MV-4-11 (cell line): ENCODE data around the gene BPIFA3.

Experiments
- DNase-seq: peaks from one replicate; lab custom pipeline; 2025; lab: John Stamatoyannopoulos, UW

BPIFA3 gene

DNA sequence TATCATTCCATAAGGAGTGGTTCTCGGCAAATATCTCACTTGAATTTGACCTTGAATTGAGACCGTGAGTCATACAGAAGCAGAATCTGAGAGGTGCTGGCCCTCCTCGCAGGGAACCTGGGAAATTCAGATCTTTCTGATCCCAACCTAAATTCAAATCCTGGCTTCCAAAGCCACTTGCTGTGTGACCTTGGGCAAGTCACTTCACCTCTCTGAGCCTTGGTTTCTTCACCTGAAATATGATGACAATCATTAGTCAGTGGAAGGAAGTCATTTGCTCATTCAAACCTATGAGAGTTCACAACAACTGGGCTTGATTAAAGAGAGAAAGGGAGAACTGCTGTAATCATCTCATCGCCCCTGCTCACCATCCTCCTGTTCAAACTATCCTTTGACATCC, 7.2 kb downstream of the BPIFA3 start:
- no peak for DNase-seq

DNA sequence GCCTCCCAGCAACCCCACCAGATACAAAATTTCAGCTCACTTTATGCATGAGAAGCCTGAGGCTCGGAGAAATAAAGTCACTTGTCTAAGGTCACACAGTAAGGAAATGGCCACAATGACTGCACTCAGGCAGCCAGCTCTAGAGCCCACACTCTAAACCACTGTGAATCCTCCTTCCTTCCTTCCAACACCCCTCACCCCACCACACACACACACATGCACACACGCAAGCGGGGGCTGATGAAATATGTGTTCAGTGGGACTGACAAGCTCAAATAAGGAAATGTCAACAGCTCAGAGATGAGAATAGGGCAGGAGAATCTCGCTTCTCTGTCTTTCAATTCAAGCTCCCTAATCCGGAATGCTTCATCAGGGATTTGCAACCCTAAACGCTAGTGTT, 12.7 kb downstream of the BPIFA3 start:
- peak; percentile 94 for DNase-seq

DNA sequence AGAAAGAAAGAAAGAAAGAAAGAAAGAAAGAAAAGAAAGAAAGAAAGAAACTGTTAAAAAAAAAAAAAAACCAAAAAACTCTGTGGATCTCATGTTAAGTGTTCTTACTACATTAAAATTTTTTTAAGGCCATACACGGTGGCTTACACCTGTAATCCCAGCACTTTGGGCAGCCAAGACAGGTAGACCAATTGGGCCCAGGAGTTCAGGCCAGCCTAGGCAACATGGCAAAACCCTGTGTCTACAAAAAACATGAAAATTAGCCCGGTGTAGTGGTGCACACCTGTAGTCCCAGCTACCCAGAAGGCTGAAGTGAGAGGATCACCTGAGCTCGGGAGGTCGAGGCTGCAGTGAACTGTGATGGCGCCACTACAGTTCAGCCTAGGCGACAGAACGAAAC, 14.1 kb downstream of the BPIFA3 start:
- DNase-seq = no peak

DNA sequence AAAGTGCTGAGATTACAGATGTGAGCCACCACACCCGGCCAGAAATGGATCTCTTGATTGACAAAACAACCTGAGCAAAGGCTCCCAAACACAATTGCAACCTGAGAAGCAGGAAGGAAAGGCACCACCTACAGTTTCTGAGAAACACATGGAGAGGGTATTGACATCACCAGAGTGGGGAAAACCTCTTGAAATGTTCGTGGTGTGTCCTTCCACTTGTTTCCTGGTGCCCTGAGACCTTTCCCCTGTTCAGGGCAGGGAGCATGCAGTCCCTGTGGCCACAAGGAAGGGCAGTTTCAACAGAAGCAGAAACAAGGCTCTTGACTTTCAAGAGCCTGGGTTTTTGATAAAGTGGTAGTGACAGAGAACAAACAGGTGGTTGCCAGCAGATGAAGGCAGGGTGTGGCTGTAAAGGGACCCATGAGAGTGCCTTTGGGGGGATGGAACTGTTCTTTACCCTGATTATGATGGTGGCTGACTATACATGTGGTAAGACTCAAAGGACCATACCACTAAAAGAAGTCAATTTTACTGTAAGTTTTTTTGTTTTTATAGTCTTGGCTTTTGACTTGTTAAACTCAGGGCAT, 15.4 kb downstream of the BPIFA3 start:
- DNase-seq = no peak

DNA sequence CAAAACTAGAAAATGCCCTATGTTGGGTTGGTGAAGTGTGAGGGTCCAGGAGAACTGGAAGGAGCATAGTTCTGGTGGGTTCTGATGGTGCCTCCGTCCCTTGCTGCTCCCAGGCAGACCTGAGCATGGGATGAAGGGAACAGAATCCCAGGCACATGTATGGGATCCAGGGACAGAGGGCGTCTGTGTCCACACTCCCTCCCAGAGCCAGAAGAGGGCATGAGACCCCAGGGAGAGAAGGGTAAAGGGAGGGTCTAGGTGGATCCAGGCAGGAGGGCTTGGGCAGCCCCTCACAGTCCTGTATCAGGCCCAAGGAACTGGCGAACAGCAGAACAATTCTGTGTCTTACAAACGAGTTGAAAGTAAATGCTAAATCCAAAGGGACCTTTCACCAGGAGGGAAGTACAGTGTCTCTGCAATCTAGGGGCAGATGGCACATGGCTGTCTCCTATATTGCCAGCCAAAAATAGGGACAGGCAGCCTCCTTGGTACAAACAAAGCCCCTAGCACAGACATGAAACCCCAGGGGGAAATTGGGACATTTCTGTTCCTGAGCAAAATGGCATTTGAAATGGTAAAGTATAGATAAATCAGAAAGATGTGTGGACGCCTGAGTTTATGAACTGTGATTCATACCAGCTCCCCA, 16.1 kb downstream of the BPIFA3 start:
- DNase-seq = no peak

DNA sequence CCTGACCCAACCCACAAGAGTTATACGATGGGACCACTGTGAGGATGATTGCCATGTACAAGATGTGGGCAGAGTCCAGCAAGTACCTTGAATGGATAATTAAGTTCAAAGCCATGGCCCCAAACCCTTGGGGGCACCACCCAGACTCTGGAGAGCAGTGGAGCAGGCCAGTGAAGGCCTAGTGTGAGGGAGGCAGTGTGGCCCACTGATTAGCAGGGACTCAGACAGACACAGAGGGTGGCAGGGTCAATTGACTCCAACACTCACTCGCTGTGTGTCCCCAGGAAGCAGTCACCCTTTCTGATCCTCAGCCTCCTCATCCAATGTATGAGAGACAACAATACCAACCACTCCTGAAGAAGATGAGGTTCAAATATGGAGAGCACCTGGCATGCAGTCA, 16.9 kb downstream of the BPIFA3 start:
- DNase-seq = no peak

DNA sequence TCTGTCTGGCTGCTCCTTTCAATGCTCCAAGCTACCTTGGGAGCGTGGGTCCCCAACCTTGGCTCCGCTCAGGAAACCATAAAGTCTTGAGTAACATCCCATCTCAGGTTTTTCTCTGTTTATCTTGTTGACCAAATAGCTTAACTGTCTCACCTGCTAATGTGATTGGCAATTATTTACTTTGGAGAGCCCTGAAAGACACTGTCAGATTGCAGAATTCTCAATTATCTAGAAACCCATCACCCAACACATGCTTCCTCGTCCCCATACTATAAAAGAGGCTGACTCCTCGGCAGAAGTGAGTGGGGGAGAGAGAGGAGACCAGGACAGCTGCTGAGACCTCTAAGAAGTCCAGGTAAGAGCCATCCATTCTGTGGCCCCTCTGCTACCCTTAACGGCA, 18.5 kb downstream of the BPIFA3 start, which contains the start of gene BPIFA1:
Gene BPIFA1 (plus strand): TSS at position 301 of the 400 bp plus-strand sequence. CDS start 1,716 bp downstream, outside the sequence.
- DNase-seq = no peak

DNA sequence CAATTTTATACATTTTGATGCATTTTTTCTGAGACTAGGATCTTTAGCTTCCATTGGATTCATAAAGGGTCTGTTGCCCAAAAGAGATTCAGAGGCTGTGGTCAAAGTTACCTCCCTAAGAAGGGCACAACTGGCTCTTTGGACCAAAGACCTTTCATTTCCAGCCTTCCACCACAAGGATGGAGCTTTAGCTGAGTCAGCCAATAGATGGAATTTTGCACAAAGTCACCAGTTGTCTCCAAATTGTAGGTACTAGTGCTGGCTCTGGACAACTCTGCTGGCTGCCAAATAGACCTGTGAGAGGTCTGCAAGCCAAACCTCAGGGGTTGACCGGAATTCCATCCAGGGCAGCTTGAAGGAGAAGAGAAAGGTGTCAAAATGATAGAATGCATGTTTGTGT, 19.2 kb downstream of the BPIFA3 start:
- DNase-seq = no peak

DNA sequence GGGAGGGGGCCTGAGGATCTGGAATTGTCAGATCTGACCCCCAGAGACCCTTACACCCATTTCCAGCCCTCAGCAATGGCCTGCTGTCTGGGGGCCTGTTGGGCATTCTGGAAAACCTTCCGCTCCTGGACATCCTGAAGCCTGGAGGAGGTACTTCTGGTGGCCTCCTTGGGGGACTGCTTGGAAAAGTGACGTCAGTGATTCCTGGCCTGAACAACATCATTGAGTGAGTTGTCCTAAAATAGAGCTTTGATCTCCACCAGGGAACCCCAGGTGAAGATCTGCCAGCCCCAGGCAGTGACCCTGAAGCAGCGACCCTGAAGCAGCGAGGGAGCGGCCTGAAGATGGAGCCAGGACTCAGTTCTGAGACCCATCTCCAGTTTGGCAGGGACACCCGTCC, 20.8 kb downstream of the BPIFA3 start:
- no peak for DNase-seq

DNA sequence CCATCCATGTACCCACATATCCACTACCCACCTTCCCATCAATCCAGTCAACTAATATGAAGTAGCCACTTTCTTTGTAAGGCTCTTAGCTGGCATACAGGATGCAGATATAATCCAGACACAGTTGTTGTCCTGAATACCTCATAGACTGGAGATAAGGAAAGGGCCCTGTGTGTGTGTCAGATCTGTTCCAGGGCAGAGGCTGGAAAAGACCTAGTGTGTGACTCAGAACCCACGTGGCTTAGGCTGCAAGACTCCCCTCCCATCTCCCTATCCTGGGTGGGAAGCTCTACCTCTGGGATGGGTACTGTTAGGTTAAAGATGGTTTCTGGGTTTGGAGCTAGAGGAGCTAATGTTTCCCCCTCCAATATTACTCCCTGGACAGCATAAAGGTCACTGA, 22.3 kb downstream of the BPIFA3 start:
- no peak for DNase-seq

DNA sequence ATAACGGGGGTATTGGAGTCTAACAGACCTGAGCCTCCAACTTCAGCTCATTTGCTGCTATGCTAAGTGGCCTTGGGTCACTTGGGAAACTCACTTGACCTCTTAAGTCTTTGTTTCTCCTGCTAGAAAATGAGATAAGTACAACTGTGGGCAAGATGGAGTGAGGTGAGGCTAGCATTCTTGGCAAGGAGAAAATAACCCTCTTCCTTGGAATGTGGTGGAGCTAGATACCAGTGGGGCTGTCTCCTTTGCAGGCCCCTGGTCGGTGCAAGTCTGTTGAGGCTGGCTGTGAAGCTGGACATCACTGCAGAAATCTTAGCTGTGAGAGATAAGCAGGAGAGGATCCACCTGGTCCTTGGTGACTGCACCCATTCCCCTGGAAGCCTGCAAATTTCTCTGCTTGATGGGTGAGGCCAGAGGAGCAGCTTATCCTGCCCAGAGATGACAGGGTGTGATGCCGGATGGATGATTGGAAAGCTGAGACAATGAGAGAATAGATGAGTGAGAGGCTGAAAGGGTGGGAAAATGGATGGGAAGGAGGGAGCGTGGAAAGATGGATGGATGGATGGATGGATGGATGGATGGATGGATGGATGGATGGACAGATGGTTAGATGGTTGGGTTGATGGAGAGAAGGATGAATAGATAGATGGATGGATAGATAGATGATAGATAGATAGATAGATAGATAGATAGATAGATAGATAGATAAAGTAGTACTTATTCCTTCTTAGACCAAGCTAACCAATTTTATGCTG, 23.0 kb downstream of the BPIFA3 start:
- no peak for DNase-seq

DNA sequence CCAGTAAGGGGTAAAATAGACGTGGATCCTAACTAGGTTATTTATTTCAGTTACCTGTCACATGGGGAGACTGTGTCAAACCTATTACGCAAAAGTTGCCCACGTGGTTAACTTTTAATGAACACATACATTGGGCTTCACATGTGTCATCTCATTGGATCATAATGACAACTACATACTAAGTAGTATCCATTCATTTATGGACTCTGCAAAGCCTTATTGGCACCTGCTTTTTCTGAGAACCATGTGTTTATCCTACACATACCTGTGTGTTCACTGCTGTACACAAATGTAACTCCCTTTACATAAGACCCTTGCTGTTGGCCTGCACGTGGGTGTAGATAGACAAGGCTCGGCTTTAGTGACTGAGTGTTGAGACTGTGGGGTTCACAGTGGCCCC, 23.8 kb downstream of the BPIFA3 start:
- DNase-seq = no peak

DNA sequence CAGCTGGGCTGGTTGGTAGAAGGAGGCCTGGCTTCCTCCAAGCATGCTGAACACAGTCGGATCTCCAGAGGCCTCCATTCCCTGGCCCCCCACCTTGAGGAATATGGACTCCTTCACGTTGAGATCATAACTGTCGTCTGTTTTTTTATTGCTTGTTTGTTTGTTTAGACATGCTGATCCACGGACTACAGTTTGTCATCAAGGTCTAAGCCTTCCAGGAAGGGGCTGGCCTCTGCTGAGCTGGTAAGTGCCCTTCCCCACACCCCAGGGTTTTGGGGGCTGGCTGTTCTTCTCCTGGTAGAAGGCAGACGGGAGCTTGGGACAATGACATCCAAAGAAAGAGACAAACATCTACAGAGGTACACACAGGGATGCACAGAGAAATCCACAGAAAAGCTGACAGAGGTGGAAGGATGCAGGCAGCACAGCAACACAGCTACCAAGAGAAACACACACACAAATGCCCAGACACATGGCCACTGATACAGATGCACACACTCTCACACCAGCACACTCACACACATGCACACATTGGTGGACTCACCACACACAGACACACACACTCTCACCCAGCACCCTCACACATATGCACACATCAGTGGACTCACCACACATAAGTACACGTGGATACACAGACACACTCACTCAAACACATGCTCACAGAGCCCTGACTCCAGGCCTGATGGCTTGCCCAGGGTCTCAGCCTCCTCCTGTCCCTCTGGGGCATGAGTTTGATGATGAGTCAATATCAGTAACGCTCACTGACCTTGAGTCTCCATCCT, 25.4 kb downstream of the BPIFA3 start:
- no peak for DNase-seq

DNA sequence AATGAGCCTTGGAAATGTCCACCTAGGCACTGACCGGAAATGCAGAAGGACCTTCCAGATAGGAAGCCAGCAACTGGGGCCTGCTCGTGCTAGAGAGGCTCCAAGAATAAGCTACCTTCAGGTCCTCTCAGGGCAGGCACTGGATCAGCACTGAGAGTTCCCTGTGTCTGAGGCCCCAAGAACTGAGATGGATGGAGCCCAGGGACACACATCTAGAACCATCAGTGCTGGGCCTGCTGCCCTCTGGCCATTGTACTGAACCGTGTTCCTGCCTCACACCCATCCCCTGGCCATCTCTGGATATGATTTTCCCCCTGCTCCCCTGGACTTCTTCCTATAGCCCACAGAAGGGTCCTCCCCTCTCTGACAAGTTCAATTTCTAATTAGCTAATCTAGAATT, 28.9 kb downstream of the BPIFA3 start:
- DNase-seq = no peak

DNA sequence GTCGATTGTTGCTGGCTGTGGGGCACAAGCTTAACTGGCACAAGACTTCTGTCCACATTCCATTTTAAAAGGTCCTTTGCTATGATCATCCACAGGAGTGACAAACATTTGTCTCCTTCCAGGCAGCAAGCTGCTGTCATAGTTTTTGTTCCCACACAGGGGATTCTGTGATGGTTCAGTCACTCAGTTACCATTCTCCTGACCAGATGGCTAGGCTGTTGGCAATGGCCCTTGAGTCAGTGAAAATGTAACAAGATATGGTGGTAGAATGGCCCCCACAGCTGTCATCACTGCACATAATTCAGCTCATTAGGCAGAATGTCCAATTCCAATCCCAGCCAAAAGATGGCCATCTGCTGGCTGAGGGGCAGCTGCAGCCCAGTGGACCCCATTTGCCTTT, 32.3 kb downstream of the BPIFA3 start:
- no peak for DNase-seq

DNA sequence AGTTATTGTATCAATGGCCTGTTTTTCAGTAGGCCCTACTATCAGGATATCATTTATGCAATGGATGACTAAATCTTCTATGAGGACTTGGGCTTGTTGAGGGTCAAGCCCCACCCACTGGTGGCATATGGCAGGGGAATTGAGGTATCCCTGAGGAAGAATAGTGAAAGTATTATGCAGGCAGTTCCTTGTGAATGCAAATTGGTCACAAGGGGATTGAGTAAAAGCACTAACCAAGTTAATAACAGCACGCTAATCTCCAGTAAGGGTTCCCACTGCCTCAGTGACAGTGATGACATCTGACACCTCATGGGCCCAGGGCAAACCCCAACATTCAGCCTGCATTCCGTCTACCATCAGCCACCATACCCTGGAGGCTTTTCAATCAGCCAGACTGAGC, 33.5 kb downstream of the BPIFA3 start:
- DNase-seq = no peak

DNA sequence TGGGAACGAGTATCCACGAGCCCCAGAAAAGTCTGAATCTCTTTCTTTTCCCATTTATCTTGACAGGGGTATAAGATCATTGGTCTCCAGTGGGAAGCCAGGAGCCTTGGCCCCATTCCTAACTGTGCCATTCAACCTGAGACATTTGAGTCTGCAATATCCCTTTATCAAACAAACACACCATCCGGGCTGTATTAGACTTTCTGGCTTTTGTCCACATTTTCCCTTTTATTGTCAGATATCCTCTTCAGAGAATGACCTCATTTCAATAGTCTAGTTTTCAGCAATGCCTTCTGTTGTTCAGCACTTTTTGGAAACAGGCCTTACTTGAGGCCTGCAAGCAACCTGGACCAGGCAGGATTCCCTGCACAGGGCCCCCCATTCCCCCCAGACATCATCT, 34.3 kb downstream of the BPIFA3 start:
- DNase-seq = no peak

DNA sequence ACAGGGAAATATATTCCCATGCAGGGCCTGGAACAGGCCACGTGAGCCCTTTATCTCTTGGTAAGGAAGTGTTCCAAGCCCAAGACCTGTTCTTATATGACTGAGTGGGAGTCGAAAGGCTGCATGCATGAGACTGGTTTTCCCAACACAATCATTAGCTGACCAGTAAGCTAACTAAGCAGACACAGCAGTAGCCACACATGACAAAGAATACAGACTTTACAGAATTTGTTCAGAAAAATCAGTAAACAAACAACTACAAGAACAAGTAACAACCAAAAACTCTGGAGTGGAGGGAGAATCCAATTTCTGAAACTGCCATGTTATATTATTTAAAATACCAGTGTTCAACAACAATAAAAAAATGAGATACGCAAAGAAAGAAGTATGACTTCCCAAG, 35.3 kb downstream of the BPIFA3 start:
- no peak for DNase-seq

DNA sequence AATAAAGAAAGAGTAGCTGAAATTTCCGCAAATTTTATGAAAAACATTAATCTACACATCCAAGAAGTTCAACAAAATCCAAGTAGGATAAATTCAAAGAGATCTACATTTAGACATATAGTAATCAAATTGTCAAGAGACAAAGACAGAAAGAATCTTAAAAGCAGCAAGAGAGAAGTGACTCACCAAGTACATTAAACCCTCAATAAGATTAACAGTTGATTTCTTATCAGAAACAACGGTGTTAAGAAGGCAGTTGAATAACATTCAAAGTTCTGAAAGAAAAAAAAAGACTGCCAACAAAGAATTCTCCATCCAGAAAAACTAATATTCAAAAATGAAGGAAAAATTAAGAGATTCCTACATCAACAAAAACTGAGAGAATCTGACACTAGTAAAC, 37.9 kb downstream of the BPIFA3 start:
- no peak for DNase-seq

DNA sequence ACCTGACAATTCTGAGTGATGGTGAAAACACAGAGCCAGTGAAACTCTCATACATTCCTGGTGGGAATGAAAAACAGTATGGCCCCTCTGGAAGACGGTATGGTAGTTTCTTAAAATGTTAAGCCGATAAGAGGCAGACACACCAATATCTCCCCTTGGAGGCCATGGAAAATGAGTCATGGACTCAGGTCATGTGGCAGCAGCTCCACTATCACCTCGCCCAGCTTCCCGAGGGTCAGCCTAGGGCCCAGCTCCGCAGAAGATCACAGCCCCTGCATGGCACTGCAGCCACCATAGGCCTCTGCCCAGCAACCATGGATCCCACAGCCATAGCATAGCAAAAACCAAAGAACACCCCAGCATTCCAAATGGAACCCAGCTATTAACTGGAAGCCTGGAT, 40.1 kb downstream of the BPIFA3 start:
- DNase-seq = no peak

DNA sequence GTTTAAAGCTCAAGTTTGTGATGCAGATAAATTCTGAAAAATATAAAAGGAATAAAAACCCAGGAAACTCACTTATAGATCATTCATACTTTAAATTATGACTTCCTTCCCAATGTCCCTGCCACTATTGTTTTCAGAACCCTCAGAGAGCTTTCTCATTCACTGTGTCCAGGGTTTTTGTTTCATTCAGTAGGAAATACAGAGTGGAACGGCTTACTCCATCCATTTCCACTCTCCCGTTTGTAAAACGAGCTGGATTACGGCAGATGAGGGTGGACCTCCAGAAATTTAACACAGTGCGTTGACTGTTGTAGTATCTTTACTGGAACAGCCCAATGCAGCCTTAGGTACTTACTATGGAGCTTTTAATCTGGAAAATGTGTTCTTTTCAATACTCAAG, 42.2 kb downstream of the BPIFA3 start:
- no peak for DNase-seq

DNA sequence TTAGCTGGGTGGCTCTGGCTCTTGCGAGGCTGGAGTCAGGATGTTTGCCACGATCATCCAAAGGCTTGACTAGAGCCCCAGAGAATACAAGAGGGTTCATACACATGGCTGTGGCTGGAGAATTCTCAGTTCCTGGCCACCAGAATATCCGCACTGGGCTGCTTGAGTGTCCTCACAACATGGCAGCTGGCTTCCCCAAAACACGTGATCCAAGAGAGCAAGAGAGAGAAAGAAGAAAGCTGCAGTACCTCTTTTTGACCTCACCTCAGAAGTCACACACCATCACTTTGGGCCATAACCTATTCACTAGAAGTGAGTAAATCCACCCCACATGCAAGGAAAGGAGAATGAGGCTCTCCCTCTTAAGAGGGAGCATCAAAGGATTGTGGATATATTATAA, 44.3 kb downstream of the BPIFA3 start:
- DNase-seq = peak; percentile 38

DNA sequence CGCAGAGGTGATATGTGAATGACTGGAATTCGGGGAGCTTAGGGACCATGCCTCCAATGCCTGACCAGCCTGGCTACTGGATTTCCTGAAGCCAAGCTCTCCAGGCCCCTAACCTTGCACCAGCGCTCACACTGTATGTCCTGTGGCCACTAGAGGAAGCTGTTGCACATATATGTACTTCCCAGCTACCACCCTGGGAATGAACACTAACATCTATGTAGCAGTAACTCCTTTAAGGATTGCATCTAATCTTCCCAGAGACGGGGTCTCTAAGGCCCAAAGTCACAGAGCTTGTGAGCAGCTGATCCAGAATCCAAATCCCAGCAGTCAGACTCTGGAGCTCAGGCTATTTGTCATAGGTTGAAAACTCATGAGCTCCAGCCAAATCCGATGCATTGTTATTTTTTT, 45.5 kb downstream of the BPIFA3 start:
- peak; percentile 83 for DNase-seq
